GM23338 (cell line): Measurements from ENCODE around the gene LRMDA. TPM values are rescaled to one million over a fixed set of nuclear protein-coding genes. Genes with fewer than 3 reads are reported as not detected.

Experiments used
- CREB1 ChIP-seq: fragments of 250-450 bp; sonication (Bioruptor Pico); IDR thresholded peaks from 2 replicates; pipeline ENCODE4 v1.5.0; 2020; ENCODE audit warnings: low read depth, mild to moderate bottlenecking, moderate library complexity
- ETS1 ChIP-seq: IDR thresholded peaks from 2 replicates; pipeline ENCODE4 v1.6.1; 2016; ENCODE audit warnings: antibody characterized with exemption
- EZH2 ChIP-seq: fragments of 200-600 bp; sonication (generic); IDR thresholded peaks from one replicate; pipeline ENCODE4 v1.8.0; 2017; ENCODE audit warnings: antibody characterized with exemption, mild to moderate bottlenecking, low read depth; ENCODE audit not compliant: unreplicated experiment
- NANOG ChIP-seq: IDR thresholded peaks from 2 replicates; pipeline ENCODE4 v1.6.1; 2016; ENCODE audit warnings: antibody characterized with exemption, borderline replicate concordance
- REST ChIP-seq: IDR thresholded peaks from one replicate; pipeline ENCODE4 v1.6.1; 2018; ENCODE audit warnings: antibody characterized with exemption; ENCODE audit not compliant: unreplicated experiment
- ZNF462 ChIP-seq: fragments of 250-450 bp; sonication (Bioruptor Pico); IDR thresholded peaks from 2 replicates; pipeline ENCODE4 v1.5.0; 2020; ENCODE audit warnings: mild to moderate bottlenecking, moderate library complexity
- polyA plus RNA-seq: library from polyadenylated mRNA; unstranded; fragments of >200 nt; fragmentation: Nextera tagmentation; extraction: Ambion mirVana; gene quantifications from 2 replicates; pipeline ENCODE4 v1.2.1, GENCODE V29; 2016
- total RNA-seq: library from RNA; depleted of rRNA; stranded (reverse); fragments of >200 nt; shearing (Covaris generic); gene quantifications from 2 replicates; pipeline ENCODE4 v1.2.3, GENCODE V29; 2014

Gene LRMDA
- total and polyA plus RNA-seq, 2 experiments from 2014 or later: 0.90 to 1.8 TPM

GRCh38 chr10:76287856-76288255 lies 856.4 kb downstream of the LRMDA start (continued):
- TF ChIP-seq ZNF462 (CRISPR knock-in tag) (no peak), EZH2 (no peak), NANOG (no peak), REST (no peak), CREB1 (CRISPR knock-in tag) (no peak), ETS1 (no peak)
